Upper lobe of left lung (tissue), 6 donors: ENCODE data around the gene ANKRD60. TPM values are rescaled to one million over a fixed set of nuclear protein-coding genes. Genes with fewer than 3 reads are reported as not detected.
A peak's percentile ranks its signal among the peaks of the same experiment; 100 is the strongest.

Source experiments
- ATAC-seq, 2 donors: fragments of 200-7000 bp; cut with Tn5 transposase; one replicate each; pipeline ENCODE4 v1.9.1; 2022; ENCODE audit warnings: mild to moderate bottlenecking in 2 of 2, moderate library complexity in 2 of 2; ENCODE audit not compliant: low FRiP score in 2 of 2
- DNase-seq, 2 donors: peaks; one replicate each; pipeline ENCODE4 v3.0.0-alpha.2; 2019 to 2020
- H3K27ac ChIP-seq, 4 donors: fragments of 200-600 bp; sonication (generic); one replicate each; pipeline ENCODE4 v1.5.1; 2016 to 2019
- H3K27me3 ChIP-seq, 4 donors: fragments of 200-600 bp; sonication (generic); one replicate each; pipeline ENCODE4 v1.5.1; 2017 to 2019
- H3K36me3 ChIP-seq, 4 donors: fragments of 200-600 bp; sonication (generic); one replicate each; pipeline ENCODE4 v1.5.1; 2016 to 2019
- H3K4me1 ChIP-seq, 4 donors: fragments of 200-600 bp; sonication (generic); one replicate each; pipeline ENCODE4 v1.5.1; 2018 to 2019
- H3K4me3 ChIP-seq, 4 donors: fragments of 200-600 bp; sonication (generic); one replicate each; pipeline ENCODE4 v1.5.1; 2017 to 2019; ENCODE audit warnings: mild to moderate bottlenecking in 2 of 4, moderate library complexity in 1 of 4
- H3K9me3 ChIP-seq, 4 donors: fragments of 200-600 bp; sonication (generic); one replicate each; pipeline ENCODE4 v1.5.1; 2018 to 2019
- CTCF ChIP-seq, 6 experiments: fragments of 450-650 bp in 4 of 6; fragments of 200-600 bp in 2 of 6; sonication (generic) in 2 of 6; IDR thresholded peaks; one replicate each; pipeline ENCODE4 v1.5.1; 2016 to 2019; ENCODE audit warnings: antibody characterized with exemption in 6 of 6
- EP300 ChIP-seq, 4 donors: sonication (generic); formaldehyde crosslinking; IDR thresholded peaks; one replicate each; pipeline ENCODE4 v1.5.1; 2017; ENCODE audit warnings: antibody characterized with exemption in 4 of 4, control low read depth in 2 of 4
- POLR2A ChIP-seq, 4 donors: fragments of 450-650 bp; IDR thresholded peaks; one replicate each; pipeline ENCODE4 v1.5.1; 2016 to 2017; ENCODE audit warnings: antibody characterized with exemption in 4 of 4, mild to moderate bottlenecking in 2 of 4
- POLR2AphosphoS5 ChIP-seq, 2 donors: sonication (generic); formaldehyde crosslinking; IDR thresholded peaks; one replicate each; pipeline ENCODE4 v1.5.1; 2017; ENCODE audit warnings: antibody characterized with exemption in 2 of 2
- WGBS, 2 donors: methylation state at CpG; one replicate each; pipeline ENCODE4 v1.1.5; 2017 to 2018; 5-methylcytosine and 5-hydroxymethylcytosine counted together
- total RNA-seq, 6 donors: library from RNA; depleted of rRNA in 4 of 6; stranded (reverse); fragments of >200 nt in 4 of 6; gene quantifications; one replicate each; pipeline versions ENCODE4 v1.1.0 to v1.2.1, GENCODE V29; 2016 to 2021
- donor health status: DM: no; HTN: no; CAD: no; lungs with moderate emphysema.
- donor health status: DM: no; HTN: yes; CAD: no; lungs with severe emphysema.

Gene ANKRD60
- total RNA-seq, 6 donors from 2014 or later = not detected

DNA sequence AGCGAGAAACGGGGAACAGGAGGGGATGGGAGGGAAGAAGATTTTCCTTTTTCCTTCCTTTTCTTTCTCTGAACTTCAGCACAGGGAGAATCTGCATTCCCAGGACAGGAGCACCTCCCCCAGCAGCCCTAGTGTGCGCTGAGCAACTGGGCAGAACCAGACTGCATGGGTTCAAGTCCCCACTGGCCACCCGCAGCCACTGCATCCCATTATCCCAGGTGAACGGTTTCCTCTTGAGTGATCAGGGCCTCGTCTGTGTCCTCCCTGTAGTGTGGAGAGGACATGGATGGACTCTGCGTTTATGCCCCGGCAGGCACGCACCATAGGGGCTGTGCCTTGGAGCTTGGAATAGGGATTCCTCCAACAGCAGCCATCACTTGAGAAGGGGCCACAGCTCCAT lies 53.0 kb downstream of the ANKRD60 start:
- Histone ChIP-seq H3K9me3 (no peaks in the 10 kb centered on the region), H3K4me1 (peaks cover 4 to 12% (median 7%) of the 10 kb centered on the region in 4 donors), H3K27ac (peak overlapping the region; percentile 50 to 75 (median 63)), H3K27me3 (no peaks in the 10 kb centered on the region), H3K4me3 (no peak overlapping the region), H3K36me3 (no peaks in the 10 kb centered on the region)
- TF ChIP-seq POLR2A (IDR thresholded peaks at IDR 0.05) (no peak), POLR2AphosphoS5 (IDR thresholded peaks at IDR 0.05) (no peak), CTCF (IDR thresholded peaks at IDR 0.05) (no peak), EP300 (IDR thresholded peaks at IDR 0.05) (no peak)
- ATAC-seq (no peak), DNase-seq (no peak)
- WGBS, 2 donors = 83 to 88% methylated on average over 8 to 9 of the region's 9 CpGs

DNA sequence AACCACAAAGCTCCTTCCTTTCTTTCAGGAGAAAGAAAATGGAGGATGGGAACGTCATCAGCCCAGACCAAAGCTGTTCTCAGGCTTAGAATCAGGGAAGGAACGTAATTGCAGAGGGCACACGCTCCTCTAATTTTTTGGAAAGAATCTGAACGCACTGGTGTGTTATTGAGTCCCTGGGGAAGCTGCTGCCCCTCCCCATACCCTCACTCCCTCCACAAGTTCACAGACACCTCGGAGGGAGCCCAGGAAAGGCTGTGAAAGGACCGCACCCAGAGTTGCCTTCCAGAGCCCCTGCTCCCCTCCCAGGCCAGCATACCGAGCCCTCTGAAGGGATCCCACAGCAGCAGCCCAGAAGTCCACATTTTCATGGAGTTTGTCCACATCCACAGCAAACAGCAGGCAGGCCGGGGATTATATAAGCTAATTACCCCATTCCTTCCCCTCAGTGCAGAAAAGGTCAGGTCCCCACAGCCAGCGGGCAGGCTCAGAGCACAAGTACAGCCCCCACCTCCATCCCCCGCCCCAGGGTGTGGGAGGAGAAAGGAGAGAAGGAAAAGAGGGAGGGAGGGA lies 53.7 kb downstream of the ANKRD60 start:
- DNase-seq = no peak
- peak overlapping the region in 2 of 4 donors; percentile 12 to 15 for H3K4me3 ChIP-seq
- 60 to 72% methylated on average over 10 of the region's 10 CpGs for WGBS, 2 donors
- peak in 1 of 2 donors; percentile 78 for ATAC-seq
- no peaks in the 10 kb centered on the region for H3K36me3 ChIP-seq
- no peaks in the 10 kb centered on the region for H3K27me3 ChIP-seq
- TF ChIP-seq POLR2AphosphoS5 (IDR thresholded peaks at IDR 0.05) = no peak
- TF ChIP-seq EP300 (IDR thresholded peaks at IDR 0.05) = no peak
- TF ChIP-seq POLR2A (IDR thresholded peaks at IDR 0.05) = no peak
- TF ChIP-seq CTCF (IDR thresholded peaks at IDR 0.05) = no peak
- no peaks in the 10 kb centered on the region for H3K9me3 ChIP-seq
- H3K27ac ChIP-seq = peak overlapping the region; percentile 50 to 75 (median 63)
- H3K4me1 ChIP-seq = peaks cover 1 to 9% (median 6%) of the 10 kb centered on the region in 4 donors

GRCh38 chr20:58173930-58174707 lies 54.3 kb downstream of the ANKRD60 start:
- H3K4me3 ChIP-seq = peak overlapping the region in 2 of 4 donors; percentile 12 to 15
- DNase-seq (no peak), ATAC-seq (peak in 1 of 2 donors; percentile 33)
- H3K36me3 ChIP-seq = no peaks in the 10 kb centered on the region
- no peaks in the 10 kb centered on the region for H3K27me3 ChIP-seq
- 52 to 56% methylated on average over 26 of the region's 26 CpGs for WGBS, 2 donors
- TF ChIP-seq CTCF (IDR thresholded peaks at IDR 0.05) = no peak
- no peak for TF ChIP-seq EP300 (IDR thresholded peaks at IDR 0.05)
- no peak for TF ChIP-seq POLR2A (IDR thresholded peaks at IDR 0.05)
- TF ChIP-seq POLR2AphosphoS5 (IDR thresholded peaks at IDR 0.05) = no peak
- H3K4me1 ChIP-seq = peaks cover 0 to 3% (median 0%) of the 10 kb centered on the region in 4 donors
- H3K27ac ChIP-seq = peak overlapping the region; percentile 50 to 75 (median 63)
- H3K9me3 ChIP-seq = no peaks in the 10 kb centered on the region

GRCh38 chr20:58173091-58173490 lies 55.4 kb downstream of the ANKRD60 start:
- ATAC-seq (no peak), DNase-seq (no peak)
- WGBS, 2 donors = 91 to 96% methylated on average over 9 of the region's 9 CpGs
- TF ChIP-seq EP300 (IDR thresholded peaks at IDR 0.05) = no peak
- TF ChIP-seq POLR2A (IDR thresholded peaks at IDR 0.05) = no peak
- TF ChIP-seq CTCF (IDR thresholded peaks at IDR 0.05) = no peak
- TF ChIP-seq POLR2AphosphoS5 (IDR thresholded peaks at IDR 0.05) = no peak
- H3K27me3 ChIP-seq = no peaks in the 10 kb centered on the region
- no peaks in the 10 kb centered on the region for H3K4me1 ChIP-seq
- no peaks in the 10 kb centered on the region for H3K9me3 ChIP-seq
- H3K27ac ChIP-seq = no peak overlapping the region
- no peak overlapping the region for H3K4me3 ChIP-seq
- no peaks in the 10 kb centered on the region for H3K36me3 ChIP-seq
